Dermis blood vessel endothelial cell (primary cell): ENCODE data around the gene DPP6. TPM values are rescaled to one million over a fixed set of nuclear protein-coding genes. Genes with fewer than 3 reads are reported as not detected.

Experiments
- DNase-seq: peaks from one replicate; pipeline ENCODE4 v3.0.0; 2010
- total RNA-seq: library from RNA; depleted of rRNA; stranded (reverse); fragments of >200 nt; gene quantifications from 2 replicates; pipeline ENCODE4 v1.2.3, GENCODE V29; 2014

DPP6 gene
- total RNA-seq, 1 donor from 2014 or later = not detected

DNA sequence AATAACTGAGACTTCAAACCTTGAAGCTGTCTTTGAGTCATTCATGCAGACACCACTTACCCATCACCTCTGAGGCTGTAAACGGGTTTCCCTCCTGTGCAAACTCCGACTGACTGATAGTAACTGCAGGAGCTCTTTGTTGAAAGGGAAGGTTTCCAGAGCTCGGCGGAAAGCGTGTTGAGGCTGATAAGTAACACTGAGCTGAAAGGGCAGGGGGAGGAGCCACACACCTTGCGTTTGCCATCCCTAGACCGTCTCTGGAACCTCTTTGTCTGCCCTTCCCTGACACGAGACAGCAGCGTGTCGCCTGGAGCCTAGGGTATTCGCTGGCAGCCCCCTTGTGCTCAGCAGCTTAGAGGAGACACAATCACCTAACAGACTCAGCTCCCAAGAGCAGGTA, 816.7 kb downstream of the DPP6 start:
- no peak for DNase-seq

DNA sequence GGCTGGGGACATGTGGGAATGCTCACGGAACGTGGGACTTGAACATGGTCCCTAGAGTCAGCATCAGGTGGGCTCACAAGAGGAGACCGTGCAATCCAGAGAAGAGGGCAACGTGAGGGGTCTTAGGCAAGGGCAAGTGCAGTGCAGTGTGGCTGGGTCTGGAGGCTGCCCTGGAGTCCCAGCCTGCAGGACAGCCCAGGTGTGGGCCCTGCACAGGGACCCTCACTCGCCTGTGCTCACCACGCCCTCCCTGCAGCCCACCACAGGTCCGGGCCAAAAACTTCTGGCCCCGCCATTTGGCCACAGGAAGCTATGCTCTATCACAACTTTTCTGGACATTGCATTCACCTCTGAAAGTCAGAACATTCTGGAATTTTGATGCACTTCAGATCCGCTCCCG, 817.2 kb downstream of the DPP6 start:
- no peak for DNase-seq

DNA sequence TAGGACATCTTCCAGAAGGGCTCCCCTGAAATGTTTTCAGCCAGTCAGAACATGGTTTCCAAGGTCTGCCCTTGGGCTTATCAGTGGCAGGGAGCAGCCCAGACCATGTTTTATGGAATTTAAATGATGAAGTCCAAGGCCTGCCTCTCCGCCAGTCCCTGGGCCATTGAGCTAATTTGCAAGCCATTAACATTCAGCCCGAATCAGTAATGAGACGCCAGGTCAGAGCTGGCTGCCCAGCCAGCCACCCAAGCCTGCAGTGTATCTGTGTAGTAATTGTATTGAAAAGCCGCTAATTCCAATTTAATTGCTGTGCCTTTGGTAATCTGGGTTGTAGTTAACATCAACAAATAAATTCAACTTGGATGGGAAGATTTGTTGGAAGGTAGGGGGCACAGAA, 819.3 kb downstream of the DPP6 start:
- no peak for DNase-seq

DNA sequence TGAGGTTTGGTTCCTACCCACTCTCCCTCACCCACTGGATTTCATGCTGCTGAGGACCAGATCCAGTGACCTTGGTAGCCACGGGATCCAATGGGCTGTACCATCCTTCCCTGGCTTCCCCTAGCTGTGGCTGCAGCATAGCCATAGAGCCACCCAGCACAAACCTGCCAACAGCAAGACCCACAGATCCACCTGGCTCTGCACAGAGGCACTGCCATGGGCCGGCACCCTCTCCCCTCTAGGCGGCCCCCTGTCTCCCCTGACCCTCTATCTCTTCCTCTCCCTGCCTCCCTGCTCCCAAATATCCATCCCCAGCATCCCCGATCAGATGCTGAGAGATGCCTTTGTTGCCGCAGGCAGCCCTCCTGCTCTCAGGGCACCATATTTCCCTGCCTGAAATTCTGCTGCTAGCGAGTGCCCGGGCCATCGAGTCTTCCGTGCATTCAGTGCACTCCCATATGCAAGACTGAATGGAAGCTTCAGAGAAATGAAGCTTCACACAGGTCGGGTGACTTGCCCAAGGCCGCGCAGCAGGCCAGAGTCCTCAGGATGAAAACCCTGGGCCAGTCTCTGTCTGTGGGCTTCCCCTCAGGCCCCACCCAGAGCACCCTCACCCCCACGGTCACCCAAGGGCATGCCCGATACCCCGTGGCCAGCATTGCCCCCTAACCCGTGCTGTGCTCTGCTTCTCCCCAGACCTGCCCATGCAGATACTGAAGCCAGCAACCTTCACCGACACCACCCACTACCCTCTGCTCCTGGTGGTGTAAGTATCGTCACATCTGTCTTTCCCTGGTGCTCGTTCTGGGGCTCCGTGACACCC, 819.9 kb downstream of the DPP6 start:
- DNase-seq = no peak

DNA sequence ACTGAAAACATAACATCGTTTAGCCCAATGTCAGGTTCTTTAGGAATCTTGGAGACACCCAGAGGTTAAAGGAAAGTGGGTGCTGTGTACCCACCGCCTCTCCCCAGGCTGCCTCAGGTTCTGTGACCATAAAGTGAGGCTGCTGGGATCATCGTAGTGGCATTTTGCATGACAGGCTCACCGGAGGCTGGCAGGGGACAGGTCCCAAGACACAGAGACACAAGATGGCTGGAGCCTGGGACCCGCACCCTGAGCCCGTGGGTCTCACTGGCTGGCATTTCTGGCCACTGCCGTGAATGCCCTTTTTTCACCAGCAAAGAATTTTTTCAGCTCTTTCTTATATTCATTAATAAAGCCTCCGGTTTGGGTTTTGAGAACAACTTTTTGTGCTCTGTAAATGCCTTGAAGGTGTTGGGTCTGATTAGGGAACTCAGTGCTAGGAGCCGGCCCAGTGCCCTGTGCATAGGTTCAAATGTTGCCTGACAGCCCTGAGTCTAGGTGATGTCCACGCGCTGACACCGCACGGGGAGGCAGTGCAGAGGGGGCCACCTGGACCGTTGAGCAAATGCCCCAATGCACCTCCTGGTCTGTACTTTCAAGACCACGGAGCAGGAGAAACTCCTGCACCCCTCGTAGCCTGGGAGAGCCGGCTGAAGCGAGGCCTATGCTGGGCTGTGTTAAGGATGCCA, 820.8 kb downstream of the DPP6 start:
- DNase-seq = no peak

DNA sequence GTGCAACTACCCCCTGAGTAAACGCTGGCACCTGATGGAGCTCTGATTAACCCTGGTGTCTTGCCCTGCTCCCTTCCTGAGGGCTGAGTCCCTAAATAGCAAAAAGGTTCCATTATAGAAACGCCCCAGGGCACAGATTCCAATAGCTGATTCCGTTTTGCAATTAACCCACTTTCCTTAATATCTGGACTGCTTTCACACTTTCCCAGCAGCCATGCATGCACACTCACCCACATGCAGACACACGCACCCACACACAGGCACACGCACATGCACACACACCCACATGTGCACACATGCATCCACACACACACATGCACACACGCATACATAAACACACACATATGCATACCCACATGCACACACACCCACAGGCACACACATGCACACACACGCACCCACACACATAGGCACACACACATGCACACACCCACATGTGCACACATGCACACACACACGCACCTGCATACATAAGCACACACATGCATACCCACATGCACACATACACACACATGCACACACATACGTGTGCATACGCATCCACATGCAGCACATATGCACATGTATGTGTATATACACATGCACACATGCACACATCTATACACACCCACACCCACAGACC, 821.4 kb downstream of the DPP6 start:
- no peak for DNase-seq

DNA sequence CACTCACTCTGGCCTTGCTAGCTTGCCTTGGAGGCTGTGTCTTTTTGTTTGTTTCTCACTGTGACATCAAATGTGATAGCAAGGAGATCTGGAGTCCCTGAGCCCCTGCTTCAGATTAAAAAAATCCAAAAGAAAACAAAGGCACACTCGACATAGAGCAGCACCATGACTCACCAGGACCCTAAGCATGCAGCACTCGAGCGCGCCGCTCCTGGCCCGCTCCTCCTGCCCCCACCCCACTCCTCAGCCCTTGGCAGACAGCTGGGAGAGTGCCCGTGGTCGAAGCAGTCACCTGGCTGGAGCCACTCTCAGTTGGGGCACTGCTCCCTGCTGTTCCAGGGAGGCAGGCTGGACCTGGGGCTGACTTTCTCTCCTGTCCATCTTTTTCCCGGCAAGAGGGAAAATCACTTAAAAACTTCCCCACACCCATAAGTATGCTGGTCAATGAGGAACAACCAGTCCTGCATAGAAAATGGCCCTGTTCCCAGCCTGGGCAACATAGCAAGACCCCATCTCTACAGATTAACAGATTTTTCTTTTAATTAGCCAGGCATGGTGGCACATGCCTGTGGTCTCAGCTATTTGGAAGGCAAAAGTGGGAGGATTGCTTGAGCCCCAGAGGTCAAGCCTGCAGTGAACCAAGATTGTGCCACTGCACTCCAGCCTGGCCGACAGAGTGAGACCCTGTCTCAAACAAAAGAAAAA, 822.4 kb downstream of the DPP6 start:
- DNase-seq = no peak

DNA sequence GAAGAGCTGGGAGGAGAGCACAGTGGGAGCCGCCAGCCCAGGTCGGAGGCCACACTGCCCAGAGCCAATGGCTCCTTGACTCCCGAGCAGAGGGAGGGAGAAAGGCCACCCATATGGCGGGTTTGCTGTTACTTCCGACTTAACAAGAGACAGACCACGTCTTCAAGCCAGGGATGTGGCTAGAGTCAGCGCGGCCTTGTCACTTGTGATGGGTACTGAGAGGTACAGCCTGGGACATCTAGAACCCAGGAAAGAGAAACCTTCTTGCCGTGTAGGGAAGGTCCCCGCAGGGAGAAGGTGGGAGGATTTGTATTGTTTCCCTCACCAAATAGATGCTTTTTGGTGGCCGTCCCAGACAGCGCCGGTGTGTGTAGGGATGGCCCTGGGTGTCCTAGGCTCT, 823.1 kb downstream of the DPP6 start:
- DNase-seq = no peak

DNA sequence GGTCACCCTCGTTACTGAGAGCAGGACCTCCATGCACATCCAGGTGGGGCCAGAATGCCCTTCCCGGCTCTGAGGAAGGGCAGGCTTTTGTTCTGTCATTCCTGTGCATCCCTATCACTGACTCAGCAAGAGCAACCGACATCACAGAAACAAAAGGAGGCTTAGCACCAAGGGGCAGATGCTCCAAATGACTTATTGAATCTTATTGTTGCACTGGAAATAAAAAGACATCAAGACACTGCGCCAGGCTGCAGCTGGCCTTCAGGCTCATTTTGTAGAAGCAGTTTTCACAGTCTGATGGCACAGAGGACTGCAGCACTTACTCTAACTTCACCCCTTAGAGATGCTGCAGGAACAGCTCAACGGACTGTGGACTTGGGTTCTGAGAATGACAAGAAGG, 824.3 kb downstream of the DPP6 start:
- no peak for DNase-seq

DNA sequence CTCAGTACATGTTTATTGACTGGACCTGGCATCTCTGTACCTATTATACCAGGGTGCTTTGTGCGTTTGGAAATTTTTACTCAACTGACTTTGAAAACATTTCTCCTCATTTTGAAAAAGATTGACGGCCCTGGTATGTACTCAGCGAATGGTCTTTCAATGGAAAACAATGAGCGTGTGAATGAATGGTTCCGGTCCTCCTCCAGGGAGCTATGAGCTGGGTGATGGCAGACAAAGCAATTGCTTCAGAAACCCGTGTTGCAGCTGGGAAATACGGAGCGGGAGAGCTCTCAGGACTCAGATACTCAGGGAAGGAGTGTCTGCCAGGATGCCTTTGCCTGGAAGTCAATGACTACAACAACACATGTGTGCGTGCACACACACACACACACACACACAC, 824.8 kb downstream of the DPP6 start:
- DNase-seq = no peak

DNA sequence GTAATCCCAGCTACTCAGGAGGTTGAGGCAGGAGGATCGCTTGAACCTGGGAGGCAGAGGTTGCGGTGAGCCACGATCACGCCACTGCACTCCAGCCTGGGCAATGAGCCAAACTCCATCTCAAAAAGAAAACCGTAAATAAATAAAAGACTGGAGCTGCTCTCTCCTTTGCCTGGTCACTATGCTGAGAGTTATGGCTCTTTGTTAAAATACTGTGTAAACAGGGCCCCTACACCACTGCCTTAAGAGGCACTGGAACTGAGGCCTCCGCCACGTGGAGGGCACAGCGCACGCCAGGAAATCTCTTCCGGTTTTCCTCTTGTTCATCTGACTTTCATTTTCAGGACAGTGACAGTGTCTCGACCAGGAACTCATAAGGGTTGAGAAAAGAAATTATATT, 827.4 kb downstream of the DPP6 start:
- DNase-seq = no peak

DNA sequence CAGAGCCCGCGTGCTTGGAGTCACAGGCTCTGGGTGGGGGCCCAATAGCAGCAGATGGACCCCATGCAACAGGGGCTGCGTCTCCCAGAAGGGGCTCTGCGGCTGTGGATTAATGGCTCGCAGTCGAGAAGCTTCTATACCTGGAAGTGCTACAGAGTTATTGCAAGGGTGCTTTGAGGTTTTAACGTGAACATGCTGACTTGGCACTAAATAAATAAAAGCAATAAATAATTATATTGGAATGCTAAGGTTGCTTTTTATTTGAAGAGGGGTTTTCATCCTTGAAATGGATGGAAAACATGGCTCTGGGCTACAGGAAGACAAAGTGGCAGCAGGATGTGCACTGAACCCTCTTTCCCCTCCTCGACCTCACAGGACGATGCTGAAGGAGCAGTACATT, 828.3 kb downstream of the DPP6 start:
- DNase-seq = no peak

DNA sequence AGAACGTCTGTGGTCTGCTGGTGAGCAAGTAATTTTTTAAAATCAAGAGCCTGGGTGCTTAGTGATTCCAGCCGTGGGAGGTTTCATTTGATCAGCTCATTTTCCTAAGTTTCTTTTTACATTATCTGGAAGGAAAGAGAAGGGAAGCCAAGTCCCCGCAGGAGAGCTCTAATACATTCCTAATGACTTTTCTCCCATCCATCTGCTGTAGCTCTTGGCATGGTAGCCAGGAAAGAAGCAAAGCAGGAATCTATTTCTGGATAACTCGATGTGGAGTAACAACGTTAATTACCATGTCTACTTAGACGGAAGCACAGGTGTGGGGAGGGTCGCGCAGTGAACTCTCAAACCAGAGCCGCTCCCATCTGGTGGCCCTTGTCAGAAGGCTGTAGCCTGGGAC, 828.8 kb downstream of the DPP6 start:
- DNase-seq = no peak

DNA sequence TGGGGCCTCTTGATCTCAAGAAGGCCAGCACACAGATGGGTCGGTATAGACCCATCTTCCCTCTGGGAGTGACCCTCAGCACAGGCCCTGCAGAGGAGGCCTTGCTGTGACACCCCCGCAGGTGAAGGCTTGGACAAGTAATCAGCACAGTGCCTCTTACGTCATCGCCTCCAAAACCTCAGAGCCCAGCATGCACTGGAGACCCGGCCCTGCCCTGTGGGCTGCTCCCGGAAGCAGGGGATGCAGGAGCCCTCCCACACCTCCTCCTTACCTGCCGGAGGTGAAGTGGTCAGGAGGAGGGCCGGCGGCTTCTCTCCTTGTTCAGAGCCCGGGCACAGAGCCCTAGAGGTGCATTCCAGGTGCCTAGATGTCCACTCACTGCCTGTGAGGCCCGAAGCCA, 829.3 kb downstream of the DPP6 start:
- DNase-seq = no peak

DNA sequence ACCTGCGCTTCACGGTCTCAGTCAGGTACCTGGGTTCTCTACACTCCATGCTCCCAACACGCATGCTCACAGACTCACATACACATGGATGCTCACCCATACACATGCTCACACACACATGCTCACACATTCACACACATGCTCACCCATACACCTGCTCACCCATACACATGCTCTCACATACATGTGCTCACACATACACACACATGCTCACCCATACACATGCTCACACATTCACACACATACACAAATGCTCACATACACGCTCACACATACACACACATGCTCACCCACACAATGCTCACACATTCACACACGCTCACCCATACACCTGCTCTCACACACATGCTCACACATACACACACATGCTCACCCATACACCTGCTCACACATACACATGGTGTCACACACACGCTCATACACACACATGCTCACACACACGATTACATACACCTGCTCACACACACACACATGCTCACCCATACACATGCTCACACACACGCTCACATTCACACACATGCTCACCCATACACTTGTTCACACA, 830.8 kb downstream of the DPP6 start:
- no peak for DNase-seq

DNA sequence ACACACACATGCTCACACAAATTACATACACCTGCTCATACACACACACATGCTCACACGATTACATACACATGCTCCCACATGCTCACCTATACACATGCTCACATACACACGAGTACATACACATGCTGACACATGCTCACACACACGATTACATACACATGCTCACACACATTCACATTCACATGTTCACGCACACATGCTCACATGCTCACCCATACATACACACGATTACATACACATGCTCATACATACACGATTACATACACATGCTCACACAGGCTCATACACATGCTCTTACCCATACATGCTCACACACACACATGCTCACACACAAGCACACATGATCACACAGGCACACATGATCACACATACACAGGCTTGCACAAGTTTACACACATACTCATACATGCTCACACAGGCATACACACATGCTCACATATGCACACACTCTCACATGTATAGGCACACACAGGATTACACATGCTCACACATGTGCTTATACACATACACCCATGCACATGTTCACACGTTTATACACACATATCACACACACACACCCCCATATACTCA, 832.2 kb downstream of the DPP6 start:
- DNase-seq = no peak

DNA sequence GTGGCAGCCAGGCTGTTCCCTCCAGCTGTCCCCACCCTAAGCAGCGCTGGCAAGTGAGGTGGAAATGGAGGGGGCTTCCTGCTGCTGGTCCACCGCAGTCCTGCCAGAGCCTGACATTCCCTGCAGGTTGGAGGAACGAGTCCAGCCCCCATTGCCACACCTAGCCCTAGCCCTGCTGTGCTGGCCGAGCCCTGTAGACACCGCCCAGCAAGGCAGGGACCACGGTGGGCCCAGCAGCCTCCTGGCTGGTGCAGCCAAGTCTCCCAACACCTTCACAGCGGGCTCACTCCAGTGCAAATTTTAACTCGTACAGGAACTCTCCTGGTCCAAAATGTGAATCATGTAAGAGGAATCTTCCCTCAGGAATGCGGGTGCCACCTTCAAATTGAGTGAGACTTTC, 834.4 kb downstream of the DPP6 start:
- no peak for DNase-seq

DNA sequence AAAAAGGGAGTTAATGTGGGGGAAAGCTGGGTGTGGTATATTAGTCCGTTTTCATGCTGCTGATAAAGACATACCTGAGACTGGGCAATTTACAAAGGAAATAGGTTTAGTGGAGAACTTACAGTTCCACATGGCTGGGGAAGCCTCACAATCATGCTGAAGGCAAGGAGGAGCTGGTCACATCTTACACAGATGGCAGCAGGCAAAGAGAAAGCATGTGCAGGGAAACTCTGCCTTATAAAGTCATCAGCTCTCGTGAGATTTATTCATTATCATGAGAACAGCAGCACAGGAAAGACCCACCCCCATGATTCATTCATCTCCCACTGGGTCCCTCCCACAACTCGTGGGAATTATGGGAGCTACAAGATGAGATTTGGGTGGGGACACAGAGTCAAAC, 836.5 kb downstream of the DPP6 start:
- DNase-seq = no peak

DNA sequence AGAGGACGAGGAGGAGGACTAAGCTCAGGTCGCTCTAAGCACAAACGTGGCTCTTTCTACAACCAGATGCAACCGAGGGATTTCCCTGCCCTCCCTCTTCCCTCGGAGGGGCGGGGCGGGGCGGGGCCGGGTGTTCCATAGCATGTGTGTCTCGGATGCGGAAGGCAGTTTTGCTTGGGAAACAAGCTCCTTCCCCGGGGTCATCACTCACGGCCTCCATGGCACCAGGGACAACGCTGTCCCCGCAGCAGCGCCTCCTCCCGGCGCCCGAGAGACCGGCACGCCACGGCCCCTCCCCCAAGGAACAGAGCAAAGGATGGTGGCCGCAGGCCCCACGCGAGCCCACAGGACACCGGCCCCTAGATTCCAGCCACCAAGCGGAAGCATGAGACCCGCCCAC, 840.3 kb downstream of the DPP6 start:
- no peak for DNase-seq

DNA sequence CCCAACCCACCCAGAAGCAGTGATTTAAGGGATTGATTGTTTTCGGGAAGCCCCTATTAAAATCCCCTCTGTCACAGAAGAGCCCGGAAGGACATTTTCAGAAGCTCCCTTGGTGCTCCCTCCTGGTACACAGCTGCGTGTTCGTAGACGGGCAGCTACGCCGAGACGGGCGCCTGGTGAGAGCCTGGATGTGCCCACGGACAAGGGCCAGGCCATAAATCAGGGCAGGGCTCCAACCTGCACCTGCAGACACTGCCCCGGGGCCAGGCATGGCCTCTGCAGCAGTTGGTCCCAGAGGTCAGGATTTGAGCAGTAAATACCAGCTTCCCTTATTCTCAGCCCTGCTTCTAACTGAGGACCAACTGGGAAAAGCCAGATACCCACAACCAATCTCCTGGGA, 843.9 kb downstream of the DPP6 start:
- DNase-seq = no peak

DNA sequence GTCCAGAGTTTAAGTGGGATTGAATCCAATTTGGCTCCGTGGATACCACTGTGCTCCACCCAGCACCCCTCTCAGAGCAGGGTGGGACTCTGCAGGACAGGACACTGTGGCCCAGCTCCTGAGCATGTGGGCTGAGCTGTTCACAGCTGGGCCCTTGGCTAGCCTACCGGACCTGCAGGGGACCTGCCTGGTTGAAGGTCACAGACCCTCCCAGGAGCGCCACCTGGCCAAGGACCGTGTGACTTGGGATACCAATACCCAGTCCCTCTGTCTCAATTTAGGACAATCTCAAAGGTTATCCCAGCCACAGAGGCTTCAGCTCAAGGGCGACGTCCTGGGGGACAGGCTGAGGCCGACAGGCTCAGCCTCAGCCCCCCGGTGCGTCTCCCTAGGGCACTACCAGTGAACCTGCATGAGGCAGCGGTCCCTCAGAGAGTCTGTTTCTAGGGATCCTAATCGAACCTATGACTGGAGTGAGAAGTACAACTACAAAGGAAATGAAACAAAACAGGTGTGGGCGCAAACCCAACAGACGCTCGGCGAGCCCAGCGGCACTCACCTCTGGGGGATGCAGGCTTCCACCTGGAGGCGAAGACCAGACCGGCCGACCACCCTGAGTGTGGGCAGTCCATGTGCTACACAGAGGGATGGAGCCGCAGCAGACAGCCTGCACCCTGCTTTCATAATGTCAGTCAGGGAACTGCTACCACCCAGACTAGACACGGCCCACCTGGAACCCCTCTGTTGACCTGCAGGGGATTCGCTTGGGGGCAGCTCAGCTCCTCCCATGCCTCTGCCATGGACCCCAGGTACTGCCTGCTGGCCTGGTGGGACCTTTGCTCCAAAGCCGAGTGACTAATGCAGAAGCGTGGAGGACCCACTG, 847.0 kb downstream of the DPP6 start:
- DNase-seq = no peak

DNA sequence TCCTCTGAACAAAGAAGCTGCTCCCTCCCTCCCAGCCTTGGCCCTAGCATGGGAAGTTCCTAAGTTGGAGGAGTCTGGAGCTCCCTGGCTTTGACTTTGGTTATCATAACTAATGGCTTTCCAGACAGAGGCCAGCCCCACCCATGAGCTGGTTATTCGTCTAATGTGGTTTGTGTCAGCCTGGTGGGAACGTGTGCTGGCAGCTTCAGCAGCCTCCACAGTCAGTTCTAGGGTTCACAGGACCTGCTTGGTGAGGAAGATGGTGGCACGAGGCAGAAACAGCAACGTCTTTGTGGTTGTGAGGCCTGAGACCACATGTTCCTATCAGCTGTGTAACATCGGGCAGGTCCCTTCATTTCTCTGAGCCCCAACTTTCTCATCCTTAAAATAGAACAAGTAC, 847.7 kb downstream of the DPP6 start:
- no peak for DNase-seq
